ENCODE data around the gene C5orf22. TPM values are rescaled to one million over a fixed set of nuclear protein-coding genes. Genes with fewer than 3 reads are reported as not detected.

C5orf22 gene
- 42.9 TPM for total RNA-seq

GRCh38 chr5:31531888-31532547, at the start of gene C5orf22, which contains the start of gene DROSHA:
Gene C5orf22 (plus strand): TSS chr5:31532301. CDS start chr5:31532393, 92 bp downstream.
Gene DROSHA (minus strand): TSS chr5:31532093. CDS start chr5:31529059, 3,034 bp downstream.

Small RNA genes lying within 50 kb of the gene (small RNA-seq; reads per million reads assigned to genes)
- gene RF00019, result not detected
- 0.13 reads per million for gene RNU6-363P

Other genes starting within 250 kb of the C5orf22 start
- gene DROSHA, start 208 bp upstream of the C5orf22 start, total RNA-seq, result 73.8 TPM
- gene PDZD2, start 106.8 kb downstream of the C5orf22 start, total RNA-seq, result 30.0 TPM

Measured in diencephalon (tissue), 1 donor.